HG02610 (cell line): Measurements from ENCODE around the gene BMPR1B.

Experiments used
- ATAC-seq: cut with Tn5 transposase; IDR thresholded peaks from one replicate; pipeline ENCODE4 v1.9.1; 2021; ENCODE audit warnings: mild to moderate bottlenecking, moderate library complexity; ENCODE audit not compliant: unreplicated experiment

Gene BMPR1B

GRCh38 chr4:94905511-94905910, 147.8 kb downstream of the BMPR1B start:
- ATAC-seq = no peak

DNA sequence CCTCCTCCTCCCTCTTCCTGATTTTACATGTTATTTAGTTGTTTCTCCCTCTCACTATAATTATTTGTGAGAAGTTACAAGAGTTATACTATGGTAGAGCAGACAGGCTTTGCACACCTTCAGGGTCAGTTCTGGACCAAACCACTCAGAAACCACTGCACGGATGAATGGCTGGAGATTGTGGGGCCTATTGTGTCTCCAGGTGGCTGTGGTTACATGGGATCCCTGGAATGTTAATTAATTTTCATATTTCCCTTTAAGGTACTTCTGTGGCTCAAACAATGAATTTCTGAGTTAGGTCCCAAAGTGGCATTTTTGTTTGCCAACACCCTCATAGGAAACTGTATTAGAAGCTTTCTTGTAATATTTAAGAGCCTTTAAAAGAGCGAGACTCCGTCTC, 151.9 kb downstream of the BMPR1B start:
- no peak for ATAC-seq

DNA sequence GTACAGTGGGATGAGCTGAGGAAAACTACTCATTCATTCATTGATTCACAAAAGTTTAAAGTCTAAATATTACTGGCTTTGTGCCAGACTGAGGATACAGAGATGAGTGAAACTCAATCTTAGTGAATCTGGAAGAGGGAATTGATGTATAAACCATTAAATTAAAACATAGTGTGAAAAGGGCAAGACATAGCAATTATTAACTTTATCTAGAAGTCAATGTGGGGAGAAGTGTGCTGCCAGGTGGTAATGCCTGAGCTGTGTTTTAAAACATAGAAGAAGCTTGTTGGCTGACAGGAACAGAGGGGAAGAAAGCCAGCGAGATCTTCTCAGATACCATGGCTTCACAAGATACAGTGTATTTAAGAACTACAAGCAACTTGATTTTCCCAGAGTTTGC, 153.4 kb downstream of the BMPR1B start:
- no peak for ATAC-seq

GRCh38 chr4:94912606-94913005, 154.9 kb downstream of the BMPR1B start:
- no peak for ATAC-seq

DNA sequence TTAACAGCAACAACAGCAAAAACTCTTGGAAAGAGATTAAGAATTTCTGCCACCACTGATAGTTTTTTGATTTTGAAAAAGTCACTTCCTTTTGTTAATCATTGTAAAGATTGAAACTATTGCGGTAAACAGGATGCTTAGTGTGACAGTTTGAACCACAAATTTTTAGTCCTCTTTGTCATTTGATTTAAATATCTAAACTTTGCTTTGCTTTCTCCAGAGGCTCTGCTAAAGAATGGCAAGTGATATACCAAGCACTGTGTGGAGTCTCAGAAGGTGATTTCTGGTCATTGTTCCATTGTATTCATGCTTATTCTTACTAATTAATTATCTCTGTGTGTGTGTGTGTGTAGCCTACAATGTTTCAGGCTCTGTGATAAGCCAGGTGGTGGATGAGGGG, 155.6 kb downstream of the BMPR1B start:
- ATAC-seq = no peak

GRCh38 chr4:94917146-94917545, 159.4 kb downstream of the BMPR1B start:
- ATAC-seq = no peak

- no peak for ATAC-seq
Observed at GRCh38 chr4:94918543-94918942, 160.8 kb downstream of the BMPR1B start.

DNA sequence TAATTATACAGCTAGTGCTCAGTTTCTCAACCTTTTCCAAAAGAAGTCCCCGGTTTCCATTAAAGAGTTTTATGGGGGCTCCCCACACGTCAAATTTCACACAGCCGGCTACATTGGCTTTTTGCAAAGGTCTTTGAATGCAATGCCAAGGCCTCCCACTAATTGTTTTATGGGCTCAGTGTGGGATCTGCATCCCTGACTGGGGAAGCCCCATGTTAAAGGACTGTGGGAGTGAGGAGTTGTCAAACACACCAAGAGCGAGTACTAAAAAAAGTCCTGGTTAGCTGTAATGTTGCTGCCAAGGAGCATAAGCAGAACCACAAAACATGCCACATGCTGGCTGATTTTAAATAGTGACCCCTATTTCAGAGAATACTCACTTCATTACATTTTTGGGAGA, 162.6 kb downstream of the BMPR1B start:
- no peak for ATAC-seq

GRCh38 chr4:94924566-94924965, 166.8 kb downstream of the BMPR1B start:
- ATAC-seq = no peak

GRCh38 chr4:94925764-94926347, 168.1 kb downstream of the BMPR1B start:
- no peak for ATAC-seq

- no peak for ATAC-seq
Observed at GRCh38 chr4:94926936-94927335, 169.2 kb downstream of the BMPR1B start.

DNA sequence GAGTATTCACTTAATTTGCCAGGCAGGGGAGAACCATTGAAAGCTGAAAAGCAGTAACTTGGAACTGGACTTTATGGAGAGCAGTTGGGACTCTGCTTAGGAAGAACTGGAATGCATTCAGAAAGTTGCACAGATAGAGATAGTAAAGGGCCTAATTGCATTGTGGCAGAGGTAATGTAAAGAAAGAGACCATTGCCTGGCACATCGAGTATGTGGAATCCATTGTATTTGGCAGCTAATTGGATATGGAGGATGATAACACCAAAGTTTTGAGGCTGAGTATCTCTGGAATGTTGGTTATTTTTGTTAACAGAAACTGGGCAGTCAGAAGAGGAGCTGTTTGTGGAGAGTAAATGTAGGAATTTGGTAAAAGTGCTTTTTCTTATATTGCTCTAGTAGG, 169.9 kb downstream of the BMPR1B start:
- no peak for ATAC-seq

GRCh38 chr4:94929696-94930095, 171.9 kb downstream of the BMPR1B start:
- no peak for ATAC-seq

GRCh38 chr4:94931626-94932025, 173.9 kb downstream of the BMPR1B start:
- ATAC-seq = no peak

GRCh38 chr4:94932366-94932765, 174.6 kb downstream of the BMPR1B start:
- ATAC-seq = no peak

GRCh38 chr4:94933799-94934198, 176.0 kb downstream of the BMPR1B start:
- no peak for ATAC-seq

DNA sequence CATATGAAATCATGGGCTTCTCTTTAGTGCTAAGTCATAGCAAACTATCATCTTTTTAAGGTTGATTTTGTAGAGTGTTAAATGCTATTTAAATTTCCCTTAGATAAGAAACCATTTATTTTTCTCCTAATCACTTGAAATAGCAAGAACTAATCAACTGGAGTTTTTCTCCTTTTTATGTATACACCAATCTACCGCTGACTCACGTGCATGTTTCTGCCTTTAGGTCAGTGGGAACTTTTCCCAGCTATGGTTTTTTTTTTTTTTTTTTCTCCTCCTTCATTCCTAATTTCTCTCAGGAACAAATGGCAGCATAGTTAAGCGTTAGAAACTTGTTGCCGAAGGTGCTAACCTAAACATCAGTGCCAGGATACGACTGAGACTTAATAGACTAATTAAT, 176.4 kb downstream of the BMPR1B start:
- ATAC-seq = no peak

- no peak for ATAC-seq
Observed at GRCh38 chr4:94934864-94935263, 177.1 kb downstream of the BMPR1B start.

DNA sequence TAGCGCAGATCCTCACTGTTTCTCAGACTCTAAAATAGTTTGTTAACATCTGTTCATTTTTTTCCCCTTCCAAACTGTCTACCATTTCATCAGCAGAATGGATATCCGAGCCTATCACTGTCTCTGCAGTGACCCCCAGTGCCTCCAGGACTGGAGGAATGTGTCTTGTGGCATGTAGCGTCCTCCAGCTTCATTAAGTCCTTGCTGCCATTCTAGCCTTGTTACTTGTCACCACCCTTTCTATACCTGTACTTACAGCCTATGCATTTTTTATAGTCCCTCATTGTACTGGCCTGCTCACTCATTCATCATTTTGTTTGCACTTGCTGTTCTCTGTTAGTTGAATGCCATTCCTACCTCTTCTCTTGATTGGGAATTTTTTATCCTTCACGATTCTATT, 179.1 kb downstream of the BMPR1B start:
- no peak for ATAC-seq

GRCh38 chr4:94939791-94940519, 182.2 kb downstream of the BMPR1B start:
- no peak for ATAC-seq

GRCh38 chr4:94940520-94940908, 182.8 kb downstream of the BMPR1B start:
- ATAC-seq = no peak

DNA sequence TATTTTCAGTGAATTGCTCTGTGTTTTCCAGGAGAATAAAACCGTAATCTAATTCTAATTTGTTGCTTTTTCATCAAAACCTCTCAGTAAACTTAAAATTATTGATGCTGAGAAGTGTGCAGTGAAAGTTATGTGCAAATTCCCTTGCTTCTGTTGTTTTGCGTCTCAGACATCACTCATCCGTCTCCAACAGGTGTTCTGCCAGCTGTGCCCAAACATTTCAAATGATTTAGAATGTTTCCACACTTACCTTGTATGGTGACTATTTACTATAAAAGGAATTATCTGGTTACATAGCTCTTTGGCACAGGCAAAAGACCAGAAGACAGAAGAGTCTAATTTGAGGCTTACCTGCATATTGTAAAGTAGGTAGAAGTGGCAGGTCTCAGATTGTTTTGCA, 184.0 kb downstream of the BMPR1B start:
- no peak for ATAC-seq

DNA sequence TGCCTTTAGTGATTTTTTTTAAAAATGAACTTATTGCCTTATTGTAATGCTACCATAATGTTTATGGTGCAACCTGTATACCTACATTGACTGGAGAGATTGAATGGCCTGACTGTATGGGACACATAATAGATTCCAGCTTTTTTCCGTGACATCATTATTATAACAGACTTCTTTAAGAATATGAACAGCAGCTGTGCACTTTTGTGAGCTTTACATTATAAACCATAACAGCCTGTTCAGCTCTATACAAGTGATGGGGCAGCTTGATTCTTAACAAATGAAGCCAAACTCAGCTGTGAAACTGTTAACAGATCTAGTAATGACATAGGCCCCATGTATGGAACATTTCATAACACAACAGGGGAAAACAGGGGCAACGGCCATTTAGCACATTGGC, 187.0 kb downstream of the BMPR1B start:
- ATAC-seq = no peak
